ENCODE data around the gene AKAP13.
"Not testable (repeated sequence)": the region's sequence is repeated elsewhere in the genome, so short reads cannot be mapped to it uniquely, and the experiment has no call there.

AKAP13 gene

GRCh38 chr15:85499371-85499887, 119.0 kb downstream of the AKAP13 start:
- ATAC-seq (no peak), DNase-seq (no peak)

GRCh38 chr15:85500060-85500708, 119.8 kb downstream of the AKAP13 start:
- ATAC-seq (peak; percentile 91), DNase-seq (no peak)

- DNase-seq, result no peak
- ATAC-seq, result no peak
Observed at GRCh38 chr15:85500729-85501128, 120.3 kb downstream of the AKAP13 start.

- DNase-seq, result no peak
- ATAC-seq, result no peak
Observed at GRCh38 chr15:85501574-85501973, 121.2 kb downstream of the AKAP13 start.

GRCh38 chr15:85503151-85503799, 122.9 kb downstream of the AKAP13 start:
- ATAC-seq, result no peak
- DNase-seq, result no peak

- peak; percentile 53 for DNase-seq
- ATAC-seq, result no peak
Observed at GRCh38 chr15:85504749-85505676, 124.6 kb downstream of the AKAP13 start.

- no peak for DNase-seq
- no peak for ATAC-seq
Observed at GRCh38 chr15:85507114-85507513, 126.7 kb downstream of the AKAP13 start.

- ATAC-seq, result no peak
- no peak for DNase-seq
Observed at GRCh38 chr15:85509973-85510372, 129.6 kb downstream of the AKAP13 start.

GRCh38 chr15:85514413-85514812, 134.0 kb downstream of the AKAP13 start:
- ATAC-seq (no peak), DNase-seq (no peak)

- DNase-seq (no peak), ATAC-seq (no peak)
Observed at GRCh38 chr15:85515212-85515611, 134.8 kb downstream of the AKAP13 start.

GRCh38 chr15:85517086-85517485, 136.7 kb downstream of the AKAP13 start:
- no peak for ATAC-seq
- no peak for DNase-seq

- no peak for ATAC-seq
- no peak for DNase-seq
Observed at GRCh38 chr15:85518979-85519761, 138.8 kb downstream of the AKAP13 start.

GRCh38 chr15:85520650-85521049, 140.2 kb downstream of the AKAP13 start:
- ATAC-seq, result no peak
- DNase-seq, result no peak

- no peak for ATAC-seq
- DNase-seq, result no peak
Observed at GRCh38 chr15:85523530-85523929, 143.1 kb downstream of the AKAP13 start.

GRCh38 chr15:85525755-85526154, 145.4 kb downstream of the AKAP13 start:
- no peak for ATAC-seq
- DNase-seq, result no peak

GRCh38 chr15:85527895-85528294, 147.5 kb downstream of the AKAP13 start:
- ATAC-seq (no peak), DNase-seq (no peak)

GRCh38 chr15:85530079-85530478, 149.7 kb downstream of the AKAP13 start:
- no peak for DNase-seq
- no peak for ATAC-seq

GRCh38 chr15:85531083-85531482, 150.7 kb downstream of the AKAP13 start:
- no peak for DNase-seq
- ATAC-seq, result no peak

- DNase-seq (no peak), ATAC-seq (no peak)
Observed at GRCh38 chr15:85532689-85533088, 152.3 kb downstream of the AKAP13 start.

- ATAC-seq (peak; percentile 88), DNase-seq (no peak)
Observed at GRCh38 chr15:85534031-85534430, 153.6 kb downstream of the AKAP13 start.

- not testable (repeated sequence) for ATAC-seq, DNase-seq
Observed at GRCh38 chr15:85535533-85536330, 155.3 kb downstream of the AKAP13 start.
